Ammon's horn (tissue), 1 donor: ENCODE measurements around the gene IRX6.

Experiments
- DNase-seq: peaks from one replicate; pipeline ENCODE4 v3.0.0-alpha.2; 2016; ENCODE audit warnings: low spot score

Gene IRX6

GRCh38 chr16:55324285-55325079 is 479 bp downstream of the IRX6 start:
- no peak for DNase-seq

DNA sequence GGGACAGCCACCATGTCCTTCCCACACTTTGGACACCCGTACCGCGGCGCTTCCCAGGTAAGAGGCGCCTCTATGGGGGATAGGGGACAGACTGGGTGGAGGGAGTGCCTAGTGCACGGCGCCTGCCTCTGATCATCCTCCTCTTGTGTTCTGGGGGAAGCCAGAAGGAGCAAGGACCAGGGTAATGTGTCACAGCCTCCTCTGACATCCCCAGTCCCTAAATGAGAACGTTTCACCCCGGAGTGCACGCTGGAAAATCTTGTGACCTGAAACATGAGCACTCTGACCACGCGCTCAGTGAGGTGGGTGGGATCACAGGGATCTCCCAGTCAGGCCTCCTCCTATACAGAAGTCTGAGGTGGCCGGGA is 1.1 kb downstream of the IRX6 start:
- no peak for DNase-seq

- no peak for DNase-seq
These were observed 1.6 kb downstream of the IRX6 start for GRCh38 chr16:55325458-55326109.

GRCh38 chr16:55326261-55327092 is 2.5 kb downstream of the IRX6 start:
- DNase-seq = no peak

GRCh38 chr16:55328611-55329569 is 4.9 kb downstream of the IRX6 start:
- DNase-seq = no peak

DNA sequence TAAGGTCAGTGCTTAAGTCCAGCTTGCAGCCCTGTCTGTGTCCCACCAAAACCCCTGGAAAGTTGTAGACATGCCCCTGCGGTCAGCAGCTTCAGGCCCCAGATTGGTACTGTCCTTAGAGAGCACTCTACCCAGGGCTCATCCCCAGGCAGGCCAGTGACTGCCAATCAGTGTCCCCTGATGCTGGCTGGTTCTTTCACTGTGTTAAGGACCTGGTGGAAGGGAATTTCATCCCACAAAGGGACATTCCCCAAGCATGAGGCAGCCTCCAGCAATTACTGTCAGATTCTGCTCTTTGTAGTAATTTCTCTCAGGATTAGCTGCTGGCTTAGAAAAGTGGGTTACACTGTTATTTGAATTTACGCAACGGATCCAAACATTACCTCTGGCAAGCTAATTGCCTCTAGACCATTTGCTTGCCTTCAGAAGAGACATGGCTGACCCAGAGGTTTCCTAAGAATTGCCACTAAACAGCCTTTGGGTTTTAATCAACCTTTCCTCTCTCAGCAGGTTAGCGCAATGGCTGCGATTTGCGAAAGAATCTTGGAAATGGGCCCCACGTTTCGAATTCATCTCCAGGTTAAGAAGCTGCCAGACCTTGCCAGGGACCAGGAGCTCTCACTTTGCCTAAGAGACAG is 5.9 kb downstream of the IRX6 start:
- no peak for DNase-seq

DNA sequence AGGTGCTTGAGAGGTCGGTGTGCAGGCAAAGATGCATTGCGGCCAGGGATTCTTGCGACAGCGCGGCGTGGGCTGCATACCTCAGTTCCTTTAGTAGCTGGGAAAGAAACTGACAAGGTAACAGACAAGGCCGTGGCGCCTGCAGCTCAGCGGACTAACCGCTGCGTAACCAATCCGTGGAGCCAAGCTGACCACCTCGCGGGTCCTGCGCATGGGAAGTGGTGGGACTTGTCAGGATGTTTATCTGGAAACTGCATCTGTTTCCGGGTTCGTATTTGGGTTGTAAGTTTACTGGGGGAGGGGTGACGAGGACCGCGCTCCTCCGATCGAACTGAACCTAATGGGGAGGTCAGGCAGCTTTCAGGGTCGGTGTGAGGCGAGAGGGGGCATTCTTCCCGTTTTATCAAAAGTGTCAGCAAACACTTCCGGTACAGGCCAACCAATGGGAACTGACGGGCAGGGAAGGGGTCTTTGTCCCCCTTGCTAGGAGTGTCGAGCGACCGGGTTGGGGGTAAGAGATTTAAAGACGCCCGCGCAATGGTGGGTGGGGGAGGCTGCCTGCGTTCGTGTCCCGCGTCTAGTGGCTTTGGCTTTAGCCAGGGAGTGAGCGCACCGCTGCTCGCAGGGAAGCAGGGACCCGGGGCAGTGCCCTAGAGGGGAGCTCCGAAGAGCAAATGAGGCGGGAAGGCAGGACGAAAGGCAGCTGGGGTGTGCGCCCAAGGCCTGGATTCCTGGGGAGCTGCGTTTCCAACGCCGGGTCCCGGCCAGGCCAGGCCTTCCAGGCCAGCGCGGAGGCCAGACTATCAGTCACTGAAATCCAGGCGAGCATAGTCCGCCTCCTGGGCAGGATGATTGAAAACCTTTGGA is 7.0 kb downstream of the IRX6 start:
- DNase-seq = no peak

DNA sequence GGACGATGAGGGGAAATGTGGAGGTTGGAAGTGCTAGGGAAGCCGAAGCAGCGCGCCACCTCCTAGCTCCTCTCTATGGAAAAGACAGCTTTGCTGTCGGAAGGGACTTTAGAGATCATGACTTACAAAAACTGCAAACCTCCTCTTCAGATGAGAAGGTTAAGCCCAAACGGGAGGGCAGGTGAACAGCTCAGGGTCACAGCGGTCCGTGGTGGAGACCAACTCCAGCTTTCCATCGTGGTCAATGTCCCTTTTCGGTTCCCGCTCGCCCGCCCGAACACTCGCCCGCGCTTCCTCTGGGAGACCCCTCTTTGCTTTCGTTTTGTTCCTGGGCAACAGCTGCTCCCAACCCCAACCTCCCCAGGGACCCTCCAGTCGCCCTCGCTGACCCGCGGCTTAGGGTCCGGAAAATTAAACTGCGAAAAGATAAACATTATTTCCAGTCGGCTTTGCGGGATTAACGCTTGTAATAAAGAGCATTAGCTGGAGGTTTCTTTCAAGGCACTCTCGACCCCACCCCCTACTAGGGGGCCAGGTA is 7.7 kb downstream of the IRX6 start:
- no peak for DNase-seq

DNA sequence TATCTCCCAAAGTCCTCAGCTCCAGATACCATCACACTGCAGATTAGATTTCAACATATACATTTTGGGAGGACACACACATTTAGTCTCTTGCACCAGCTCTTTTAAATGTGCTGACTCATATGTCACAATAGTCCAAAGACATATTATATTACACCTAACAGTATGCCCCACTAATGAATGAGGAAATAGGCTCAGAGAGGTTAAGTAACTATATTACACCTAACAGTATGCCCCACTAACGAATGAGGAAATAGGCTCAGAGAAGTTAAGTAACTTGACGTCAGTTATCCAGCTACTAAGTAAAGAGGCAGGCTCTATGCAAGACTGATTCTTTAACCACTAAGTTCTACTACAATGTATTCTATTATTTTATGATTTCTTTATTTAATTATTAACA is 9.7 kb downstream of the IRX6 start:
- DNase-seq = no peak

- no peak for DNase-seq
These were observed 14.6 kb downstream of the IRX6 start for GRCh38 chr16:55338646-55339045.

DNA sequence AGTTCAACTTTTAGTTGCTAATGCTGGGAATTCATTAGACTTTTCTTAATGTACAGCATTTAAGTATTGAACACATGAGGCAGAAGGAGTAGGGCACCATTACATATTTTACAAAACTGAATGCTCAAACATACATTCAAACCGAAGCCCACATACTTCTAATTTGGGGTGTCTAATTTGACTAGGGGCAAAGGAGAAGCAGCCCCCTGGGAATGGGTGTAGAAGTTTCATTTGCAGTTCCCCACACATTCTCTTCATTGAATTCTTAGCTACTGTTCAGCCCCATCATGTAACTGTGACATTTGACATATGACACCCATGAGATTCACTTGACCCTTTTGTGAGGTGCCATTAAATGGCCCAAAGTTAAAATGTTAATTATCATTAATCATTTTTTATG is 16.4 kb downstream of the IRX6 start:
- no peak for DNase-seq

DNA sequence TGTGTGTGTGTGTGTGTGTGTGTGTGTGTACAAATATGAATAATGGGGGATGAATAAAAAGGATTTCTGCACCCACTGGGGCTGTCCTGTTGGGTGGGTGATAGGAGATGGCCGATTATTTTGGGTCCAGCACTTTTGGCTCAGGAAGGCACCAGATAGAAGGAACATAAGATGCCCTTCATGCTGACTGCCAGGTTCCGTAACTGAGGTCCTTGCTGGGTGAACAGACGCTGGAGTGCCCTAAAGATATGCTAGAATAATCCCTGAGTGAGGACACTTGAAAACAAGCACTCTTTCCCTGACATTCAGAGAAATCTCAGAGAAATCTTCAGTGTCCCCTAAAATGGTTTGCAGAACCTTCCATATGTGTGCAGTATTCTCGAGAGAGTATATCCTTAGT is 17.7 kb downstream of the IRX6 start:
- no peak for DNase-seq

- DNase-seq = no peak
These were observed 22.5 kb downstream of the IRX6 start for GRCh38 chr16:55346475-55346874.

DNA sequence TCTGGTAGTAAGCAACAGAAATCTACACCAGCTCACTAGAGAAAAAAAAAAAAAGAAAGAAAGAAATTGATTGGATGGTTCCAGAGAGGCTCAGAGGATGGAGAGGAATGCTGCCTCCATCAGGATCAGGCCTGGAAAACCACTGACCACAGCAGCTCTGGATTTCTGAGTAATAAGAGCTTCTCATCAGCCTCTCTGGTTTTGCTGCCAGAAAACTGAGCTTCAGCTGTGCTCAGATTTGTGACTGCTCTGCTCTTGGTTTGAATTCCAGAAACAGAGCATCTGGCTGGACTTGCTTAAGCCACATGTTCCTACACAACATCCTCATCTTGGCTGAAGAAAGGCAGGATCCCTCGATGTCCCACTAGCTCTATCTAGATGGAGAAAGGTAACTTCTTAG is 25.9 kb downstream of the IRX6 start:
- no peak for DNase-seq

- DNase-seq = no peak
These were observed 27.0 kb downstream of the IRX6 start for GRCh38 chr16:55350984-55351383.

GRCh38 chr16:55351936-55352335 is 27.9 kb downstream of the IRX6 start:
- no peak for DNase-seq

GRCh38 chr16:55357241-55357640 is 33.2 kb downstream of the IRX6 start:
- DNase-seq = no peak

DNA sequence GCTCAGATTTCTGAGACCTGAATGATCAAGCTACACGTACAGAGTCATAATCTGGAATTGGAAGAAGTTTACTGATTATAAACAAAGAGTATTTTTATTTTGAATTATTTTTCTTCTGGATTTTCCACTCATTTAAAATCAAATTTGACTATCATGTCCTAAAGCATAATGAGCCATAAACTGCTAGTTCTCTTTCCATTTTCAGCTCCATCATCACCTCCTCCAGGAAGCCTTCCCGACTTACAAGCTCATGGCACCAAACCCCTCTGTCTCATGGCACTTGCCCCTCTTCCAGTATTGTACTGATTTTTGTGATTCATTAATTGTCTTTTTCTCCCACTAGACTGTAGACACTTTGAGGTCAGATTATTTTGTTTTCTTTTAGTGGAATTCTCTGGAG is 35.9 kb downstream of the IRX6 start:
- DNase-seq = no peak

- no peak for DNase-seq
These were observed 40.8 kb downstream of the IRX6 start for GRCh38 chr16:55364811-55365210.

DNA sequence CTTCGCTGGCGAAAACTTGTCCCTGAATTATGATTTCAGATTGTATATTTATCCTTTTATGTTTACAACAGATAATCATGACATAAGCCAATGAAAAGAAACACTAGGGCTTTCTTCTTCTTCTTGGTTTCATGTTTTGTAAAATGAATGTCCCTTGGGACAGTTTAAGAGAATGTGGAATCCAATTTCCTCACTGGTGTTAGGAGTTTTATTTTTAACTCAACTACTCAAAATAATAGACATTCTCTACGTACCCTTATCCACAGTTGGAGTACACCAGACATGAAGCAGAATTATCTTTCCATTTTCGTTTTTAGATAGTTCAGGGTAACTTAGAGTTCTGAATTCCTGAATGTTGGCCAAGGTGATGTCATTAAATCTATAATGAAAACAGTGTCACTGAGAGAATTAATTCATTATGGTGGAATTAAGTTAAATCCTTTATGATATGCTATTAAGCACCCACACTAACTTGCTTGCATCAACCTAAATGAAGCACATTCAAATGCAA is 43.4 kb downstream of the IRX6 start:
- DNase-seq = no peak
